PFSK-1 (cell line): ENCODE results near the gene ELMO1.

Experiments used
- FOXP2 ChIP-seq: optimal IDR thresholded peaks from 2 replicates; pipeline ENCODE3; 2011; ENCODE audit warnings: borderline replicate concordance, control low read depth, inconsistent platforms; ENCODE audit not compliant: insufficient read depth; ENCODE audit errors: extremely low read length, extremely low read depth
- POLR2AphosphoS5 ChIP-seq: IDR thresholded peaks from 2 replicates; pipeline ENCODE4 v1.6.1; 2012; ENCODE audit warnings: low read depth, mild to moderate bottlenecking, control low read depth, low read length, moderate library complexity
- SIN3A ChIP-seq: IDR thresholded peaks from 2 replicates; pipeline ENCODE4 v1.6.1; 2012; ENCODE audit warnings: mild to moderate bottlenecking, low read length, moderate library complexity, borderline replicate concordance; ENCODE audit not compliant: insufficient read depth
- TAF1 ChIP-seq: IDR thresholded peaks from 2 replicates; pipeline ENCODE4 v1.6.1; 2012; ENCODE audit warnings: low read length, control low read depth, borderline replicate concordance; ENCODE audit not compliant: insufficient read depth
- TF ChIP-seq, protein P1 (sequence below), 2 experiments: IDR thresholded peaks; 2 replicates each; pipeline versions ENCODE4 v1.6.1 to v1.8.0; 2011 to 2012; ENCODE audit warnings: low read depth in 2 of 2, low read length in 2 of 2, control low read depth in 1 of 2, inconsistent platforms in 1 of 2, mild to moderate bottlenecking in 1 of 2, moderate library complexity in 1 of 2; ENCODE audit not compliant: insufficient read depth in 1 of 2

Gene ELMO1

GRCh38 chr7:37338966-37339365 is 109.7 kb downstream of the ELMO1 start:
- TF ChIP-seq, protein P1, sequence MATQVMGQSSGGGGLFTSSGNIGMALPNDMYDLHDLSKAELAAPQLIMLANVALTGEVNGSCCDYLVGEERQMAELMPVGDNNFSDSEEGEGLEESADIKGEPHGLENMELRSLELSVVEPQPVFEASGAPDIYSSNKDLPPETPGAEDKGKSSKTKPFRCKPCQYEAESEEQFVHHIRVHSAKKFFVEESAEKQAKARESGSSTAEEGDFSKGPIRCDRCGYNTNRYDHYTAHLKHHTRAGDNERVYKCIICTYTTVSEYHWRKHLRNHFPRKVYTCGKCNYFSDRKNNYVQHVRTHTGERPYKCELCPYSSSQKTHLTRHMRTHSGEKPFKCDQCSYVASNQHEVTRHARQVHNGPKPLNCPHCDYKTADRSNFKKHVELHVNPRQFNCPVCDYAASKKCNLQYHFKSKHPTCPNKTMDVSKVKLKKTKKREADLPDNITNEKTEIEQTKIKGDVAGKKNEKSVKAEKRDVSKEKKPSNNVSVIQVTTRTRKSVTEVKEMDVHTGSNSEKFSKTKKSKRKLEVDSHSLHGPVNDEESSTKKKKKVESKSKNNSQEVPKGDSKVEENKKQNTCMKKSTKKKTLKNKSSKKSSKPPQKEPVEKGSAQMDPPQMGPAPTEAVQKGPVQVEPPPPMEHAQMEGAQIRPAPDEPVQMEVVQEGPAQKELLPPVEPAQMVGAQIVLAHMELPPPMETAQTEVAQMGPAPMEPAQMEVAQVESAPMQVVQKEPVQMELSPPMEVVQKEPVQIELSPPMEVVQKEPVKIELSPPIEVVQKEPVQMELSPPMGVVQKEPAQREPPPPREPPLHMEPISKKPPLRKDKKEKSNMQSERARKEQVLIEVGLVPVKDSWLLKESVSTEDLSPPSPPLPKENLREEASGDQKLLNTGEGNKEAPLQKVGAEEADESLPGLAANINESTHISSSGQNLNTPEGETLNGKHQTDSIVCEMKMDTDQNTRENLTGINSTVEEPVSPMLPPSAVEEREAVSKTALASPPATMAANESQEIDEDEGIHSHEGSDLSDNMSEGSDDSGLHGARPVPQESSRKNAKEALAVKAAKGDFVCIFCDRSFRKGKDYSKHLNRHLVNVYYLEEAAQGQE (IDR thresholded peaks at IDR 0.05; ENCODE audit: insufficient read depth in 1 of 2, low read depth in 2 of 2, low read length in 2 of 2) = no peak
- TF ChIP-seq POLR2AphosphoS5 (no peak), SIN3A (no peak), FOXP2 (no peak), TAF1 (no peak)

DNA sequence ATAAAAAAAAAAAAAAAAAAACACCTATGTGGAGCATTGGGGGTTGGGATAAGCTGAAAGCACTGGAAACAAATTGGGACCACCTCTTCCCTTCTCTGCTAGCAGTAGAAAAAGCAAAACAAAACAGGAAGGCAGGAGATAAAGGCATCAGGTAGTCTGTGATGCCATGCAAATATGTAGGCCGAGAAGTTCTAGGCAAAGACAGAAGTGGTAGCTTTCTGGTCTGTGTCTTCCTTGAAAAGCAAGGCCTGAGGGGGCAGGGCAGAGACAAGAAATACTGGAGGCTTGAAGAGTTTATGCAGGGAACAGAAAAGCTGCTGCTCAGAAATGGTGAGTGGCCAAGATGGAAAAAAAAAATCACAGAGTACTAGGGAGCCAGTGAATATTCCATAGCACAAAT is 111.1 kb downstream of the ELMO1 start:
- TF ChIP-seq SIN3A (no peak), TAF1 (no peak), FOXP2 (no peak)
- TF ChIP-seq, protein P1 (IDR thresholded peaks at IDR 0.05; ENCODE audit: insufficient read depth in 1 of 2, low read depth in 2 of 2, low read length in 2 of 2) = no peak

DNA sequence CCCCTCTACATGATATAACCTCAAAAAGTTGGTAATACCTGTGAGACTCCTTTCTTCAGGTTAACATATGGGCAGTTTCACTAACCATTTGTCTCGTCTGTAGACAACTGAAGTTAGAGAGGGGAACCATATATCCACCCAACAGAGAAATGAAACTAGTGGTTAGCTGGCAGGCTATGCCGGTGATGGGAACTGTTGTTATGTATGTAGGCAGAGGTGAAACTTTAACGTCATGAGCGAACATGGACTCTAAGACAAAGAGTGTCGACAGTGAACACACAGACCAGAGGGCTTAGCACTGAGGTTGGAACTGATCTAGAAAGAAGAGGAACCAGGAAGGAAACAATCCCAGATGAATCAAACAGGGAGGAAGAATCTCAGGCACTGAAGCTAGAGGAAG is 112.4 kb downstream of the ELMO1 start:
- TF ChIP-seq POLR2AphosphoS5 = no peak
- TF ChIP-seq SIN3A = no peak
- no peak for TF ChIP-seq FOXP2
- TF ChIP-seq, protein P1 (IDR thresholded peaks at IDR 0.05; ENCODE audit: insufficient read depth in 1 of 2, low read depth in 2 of 2, low read length in 2 of 2) = no peak
- TF ChIP-seq TAF1 = no peak

DNA sequence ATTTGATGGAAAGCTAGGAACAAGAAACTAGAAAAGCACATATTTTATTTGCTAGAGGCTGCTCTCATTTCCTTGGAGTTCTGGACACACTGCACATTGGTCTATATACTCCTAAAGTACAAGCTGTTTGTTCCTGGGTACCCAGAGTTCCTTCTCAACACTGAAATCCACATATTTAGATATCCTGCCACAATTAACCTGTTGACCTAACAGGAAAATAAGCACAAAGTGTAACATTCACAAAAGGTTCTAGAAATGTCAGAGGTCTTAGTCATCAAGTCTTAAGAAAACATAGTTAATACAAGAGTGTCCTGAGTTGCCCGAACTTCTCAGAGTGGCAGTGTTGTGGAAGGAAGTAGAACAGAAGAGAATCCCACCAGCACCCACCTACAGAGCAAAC is 115.6 kb downstream of the ELMO1 start:
- TF ChIP-seq, protein P1 (IDR thresholded peaks at IDR 0.05; ENCODE audit: insufficient read depth in 1 of 2, low read depth in 2 of 2, low read length in 2 of 2) = no peak
- TF ChIP-seq POLR2AphosphoS5 (no peak), SIN3A (no peak), FOXP2 (no peak), TAF1 (no peak)
